SK-N-SH treated with all-trans-retinoic acid at 6 μM for 48 hours (cell line): ENCODE measurements around the gene TEX14.

ENCODE experiments used
- BACH2 ChIP-seq: fragments of 250-450 bp; sonication (Bioruptor Pico); IDR thresholded peaks from 2 replicates; pipeline ENCODE4 v1.9.0; 2021; ENCODE audit warnings: mild to moderate bottlenecking, borderline replicate concordance
- CSDC2 ChIP-seq: fragments of 250-450 bp; sonication (Bioruptor Pico); IDR thresholded peaks from 2 replicates; pipeline ENCODE4 v1.5.0; 2020; ENCODE audit warnings: mild to moderate bottlenecking, moderate library complexity
- ESRRG ChIP-seq: fragments of 250-450 bp; sonication (Bioruptor Pico); IDR thresholded peaks from 2 replicates; pipeline ENCODE4 v1.6.1; 2021; ENCODE audit warnings: mild to moderate bottlenecking
- TOX ChIP-seq: fragments of 250-450 bp; sonication (Bioruptor Pico); IDR thresholded peaks from 2 replicates; pipeline ENCODE4 v1.8.0; 2021; ENCODE audit warnings: mild to moderate bottlenecking, moderate library complexity, borderline replicate concordance
- TF ChIP-seq, protein P1 (sequence below): fragments of 250-450 bp; sonication (Bioruptor Pico); IDR thresholded peaks from 2 replicates; pipeline ENCODE4 v1.8.0; 2020; ENCODE audit warnings: mild to moderate bottlenecking, moderate library complexity, borderline replicate concordance

DNA sequence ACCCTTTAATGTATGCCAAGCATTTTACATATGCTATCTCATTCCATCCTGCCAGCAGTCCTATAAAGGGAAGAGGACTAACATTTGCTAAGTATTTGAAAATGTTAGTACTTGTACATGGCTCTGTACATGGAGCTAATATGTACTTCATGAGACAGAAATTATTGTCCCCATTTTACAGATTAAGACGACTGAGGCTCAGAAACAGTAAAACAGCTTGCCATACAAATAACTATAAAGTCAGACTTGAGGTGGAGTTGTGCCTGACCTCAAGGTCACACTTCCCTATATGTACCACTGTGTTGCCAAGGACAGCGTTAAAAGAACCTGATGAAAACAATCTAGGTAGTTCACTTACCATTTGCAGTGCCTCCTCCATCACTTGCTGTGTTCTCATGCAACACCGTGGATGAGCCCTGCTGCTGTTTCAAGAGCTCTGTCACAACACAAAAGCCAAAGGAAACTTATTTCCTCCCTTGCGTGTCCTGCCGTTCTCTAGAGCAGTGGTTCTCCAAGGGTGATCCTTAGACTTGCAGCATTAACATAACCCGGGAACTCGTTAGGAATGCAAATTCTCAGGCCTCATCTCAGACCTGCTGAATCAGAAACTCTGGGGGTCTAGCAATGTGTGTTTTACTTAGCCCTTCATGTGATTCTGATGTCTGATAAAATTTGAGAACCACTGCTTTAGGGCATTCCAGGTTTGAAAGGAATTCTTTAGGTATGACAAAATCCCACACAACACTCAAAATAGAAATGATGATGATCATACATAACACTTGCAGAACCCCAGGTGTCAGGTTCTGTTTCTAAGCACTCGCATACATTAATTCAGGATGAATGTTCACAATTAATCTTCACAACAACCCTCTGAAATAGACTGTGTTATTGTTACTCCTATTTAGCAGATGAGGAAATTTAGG, 126.2 kb downstream of the TEX14 start:
- TF ChIP-seq ESRRG (CRISPR knock-in tag) (no peak), BACH2 (no peak), TOX (CRISPR knock-in tag) (no peak), CSDC2 (CRISPR knock-in tag) (no peak)
- TF ChIP-seq, protein P1, sequence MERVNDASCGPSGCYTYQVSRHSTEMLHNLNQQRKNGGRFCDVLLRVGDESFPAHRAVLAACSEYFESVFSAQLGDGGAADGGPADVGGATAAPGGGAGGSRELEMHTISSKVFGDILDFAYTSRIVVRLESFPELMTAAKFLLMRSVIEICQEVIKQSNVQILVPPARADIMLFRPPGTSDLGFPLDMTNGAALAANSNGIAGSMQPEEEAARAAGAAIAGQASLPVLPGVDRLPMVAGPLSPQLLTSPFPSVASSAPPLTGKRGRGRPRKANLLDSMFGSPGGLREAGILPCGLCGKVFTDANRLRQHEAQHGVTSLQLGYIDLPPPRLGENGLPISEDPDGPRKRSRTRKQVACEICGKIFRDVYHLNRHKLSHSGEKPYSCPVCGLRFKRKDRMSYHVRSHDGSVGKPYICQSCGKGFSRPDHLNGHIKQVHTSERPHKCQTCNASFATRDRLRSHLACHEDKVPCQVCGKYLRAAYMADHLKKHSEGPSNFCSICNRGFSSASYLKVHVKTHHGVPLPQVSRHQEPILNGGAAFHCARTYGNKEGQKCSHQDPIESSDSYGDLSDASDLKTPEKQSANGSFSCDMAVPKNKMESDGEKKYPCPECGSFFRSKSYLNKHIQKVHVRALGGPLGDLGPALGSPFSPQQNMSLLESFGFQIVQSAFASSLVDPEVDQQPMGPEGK = no peak
